Endothelial cell of umbilical vein (primary cell): ENCODE data around the gene CYBB. TPM values are rescaled to one million over a fixed set of nuclear protein-coding genes. Genes with fewer than 3 reads are reported as not detected.

Source experiments
- BruUV-seq: library from RNA; stranded (reverse); fragments of 400-500 nt; replicated peaks from 2 replicates; lab custom pipeline; 2021; lab: Mats Ljungman, UMichigan
- CTCF ChIA-PET: fragments of 300-600, 350-600 bp; sonication (Branson Sonifier 250); formaldehyde crosslinking; loops from one replicate; lab custom pipeline; 2021; ENCODE audit warnings: antibody characterized with exemption, inconsistent platforms; lab: Charles Lee
- POLR2A ChIA-PET: fragments of 300-600, 350-600 bp; sonication (Branson Sonifier 250); formaldehyde crosslinking; loops from one replicate; lab custom pipeline; 2021; ENCODE audit warnings: antibody characterized with exemption, inconsistent platforms; lab: Charles Lee
- DNase-seq: peaks from one replicate; pipeline ENCODE4 v3.0.0-alpha.2; 2011; ENCODE audit warnings: low read depth, low spot score
- FAIRE-seq: peaks from 2 replicates; lab custom pipeline; 2011; peaks lifted over from hg19 to GRCh38; lab: Jason Lieb, UNC
- H2AFZ ChIP-seq: 2 replicates; pipeline ENCODE4 v1.6.0; 2012; ENCODE audit warnings: low read depth, low read length, control low read depth, inconsistent platforms
- H3K27ac ChIP-seq: 2 replicates; pipeline ENCODE4 v1.5.1; 2011; ENCODE audit warnings: low read depth, mild to moderate bottlenecking, control low read depth, low read length, moderate library complexity; ENCODE audit not compliant: insufficient read depth
- H3K27me3 ChIP-seq, 2 experiments: 2 replicates each; pipeline versions ENCODE4 v1.6.0 to v1.6.1; 2011; ENCODE audit warnings: low read length in 2 of 2, mixed read lengths in 1 of 2; ENCODE audit not compliant: control insufficient read depth in 2 of 2, insufficient read depth in 2 of 2
- H3K36me3 ChIP-seq, 2 experiments: 2 replicates in 1 of 2; 3 replicates in 1 of 2; pipeline ENCODE4 v1.5.1; 2011; ENCODE audit warnings: low read length in 2 of 2, mild to moderate bottlenecking in 1 of 2, moderate library complexity in 1 of 2; ENCODE audit not compliant: control insufficient read depth in 2 of 2, insufficient read depth in 2 of 2; ENCODE audit errors: extremely low read depth in 1 of 2
- H3K4me1 ChIP-seq: 3 replicates; pipeline ENCODE4 v1.5.1; 2011; ENCODE audit warnings: mild to moderate bottlenecking, low read length; ENCODE audit not compliant: control insufficient read depth, insufficient read depth; ENCODE audit errors: extremely low read depth
- H3K4me2 ChIP-seq: 2 replicates; pipeline ENCODE4 v1.6.1; 2011; ENCODE audit warnings: low read length, control low read depth, mixed read lengths; ENCODE audit not compliant: insufficient read depth
- H3K4me3 ChIP-seq, 3 experiments: fragments of 200-600 bp in 1 of 3; sonication (generic), shearing (Covaris generic) in 1 of 3; replicated peaks in 1 of 3; 2 replicates each; pipeline ENCODE4 v1.5.1; 2011 to 2016; ENCODE audit warnings: control low read depth in 3 of 3, low read length in 3 of 3, mild to moderate bottlenecking in 2 of 3, inconsistent platforms in 1 of 3, low read depth in 1 of 3, moderate library complexity in 1 of 3; ENCODE audit not compliant: insufficient read depth in 1 of 3
- H3K79me2 ChIP-seq: 2 replicates; pipeline ENCODE4 v1.6.0; 2012; ENCODE audit warnings: low read length, inconsistent platforms; ENCODE audit not compliant: control insufficient read depth, insufficient read depth
- H3K9ac ChIP-seq: replicated peaks from 2 replicates; pipeline ENCODE3; 2011; ENCODE audit warnings: low read length, control low read depth; ENCODE audit not compliant: insufficient read depth; ENCODE audit errors: extremely low read depth
- H3K9me1 ChIP-seq: replicated peaks from 3 replicates; pipeline ENCODE4 v1.6.0; 2011; ENCODE audit warnings: mild to moderate bottlenecking, low read length; ENCODE audit not compliant: control insufficient read depth, insufficient read depth; ENCODE audit errors: extremely low read depth
- H3K9me3 ChIP-seq: replicated peaks from 2 replicates; pipeline ENCODE4 v1.5.1; 2012; ENCODE audit warnings: low read length, inconsistent platforms; ENCODE audit not compliant: control insufficient read depth, insufficient read depth
- H4K20me1 ChIP-seq: replicated peaks from 2 replicates; pipeline ENCODE3; 2011; ENCODE audit warnings: mild to moderate bottlenecking, low read length; ENCODE audit not compliant: control insufficient read depth, insufficient read depth; ENCODE audit errors: extremely low read depth
- CTCF ChIP-seq, 2 donors: IDR thresholded peaks; 1 replicate in 1 of 2; 2 replicates in 1 of 2; pipeline ENCODE4 v1.5.1; 2011; ENCODE audit warnings: low read length in 2 of 2, mild to moderate bottlenecking in 2 of 2, moderate library complexity in 2 of 2, control low read depth in 1 of 2, inconsistent platforms in 1 of 2, low read depth in 1 of 2; ENCODE audit not compliant: insufficient read depth in 1 of 2; ENCODE audit errors: extremely low read depth in 1 of 2
- EZH2 ChIP-seq: IDR thresholded peaks from 2 replicates; pipeline ENCODE4 v1.6.1; 2012; ENCODE audit warnings: borderline replicate concordance, low read depth, mild to moderate bottlenecking, moderate library complexity, low read length, inconsistent platforms; ENCODE audit not compliant: severe bottlenecking
- FOS ChIP-seq: IDR thresholded peaks from 2 replicates; pipeline ENCODE4 v1.6.1; 2011; ENCODE audit warnings: mild to moderate bottlenecking, low read length, moderate library complexity, borderline replicate concordance; ENCODE audit not compliant: insufficient read depth
- GATA2 ChIP-seq: IDR thresholded peaks from 2 replicates; pipeline ENCODE4 v1.7.0; 2011; ENCODE audit warnings: low read depth, mild to moderate bottlenecking, moderate library complexity, mixed read lengths, low read length; ENCODE audit not compliant: insufficient read length, insufficient read depth
- JUN ChIP-seq: IDR thresholded peaks from 2 replicates; pipeline ENCODE4 v1.6.1; 2011; ENCODE audit warnings: borderline replicate concordance, low read depth; ENCODE audit not compliant: insufficient read length, insufficient read depth
- MAX ChIP-seq: IDR thresholded peaks from 2 replicates; pipeline ENCODE4 v1.6.1; 2011; ENCODE audit not compliant: insufficient read depth, insufficient read length
- MYC ChIP-seq: IDR thresholded peaks from one replicate; pipeline ENCODE4 v1.6.1; 2011; ENCODE audit warnings: mild to moderate bottlenecking, low read depth, low read length
- POLR2A ChIP-seq: IDR thresholded peaks from 2 replicates; pipeline ENCODE4 v1.6.1; 2012; ENCODE audit warnings: low read depth, mild to moderate bottlenecking, control low read depth, low read length
- POLR2AphosphoS5 ChIP-seq: IDR thresholded peaks from 2 replicates; pipeline ENCODE4 v1.6.1; 2012; ENCODE audit warnings: low read depth, mild to moderate bottlenecking, control low read depth, low read length, moderate library complexity; ENCODE audit not compliant: insufficient read depth
- dilution Hi-C: fragments of 300-500 bp; cut with MboI; formaldehyde crosslinking; loops from one replicate; pipeline ENCODE4 v1.15.0; 2019; ENCODE audit warnings: low sequenced_read_pairs; ENCODE audit not compliant: extremely low pct_ligation_motif_present
- intact Hi-C: fragments of 100-400 bp; cut with micrococcal nuclease; formaldehyde crosslinking; loops from one replicate; pipeline ENCODE4 v1.10.0; 2022
- polyA plus RNA-seq, 4 experiments: library from polyadenylated mRNA; depleted of rRNA in 3 of 4; stranded (reverse) in 3 of 4; unstranded in 1 of 4; fragments of >200 nt; gene quantifications; 2 replicates each; pipeline versions ENCODE4 v1.2.1 to v1.2.3, GENCODE V29; 2011 to 2012; ENCODE audit warnings: missing spikeins in 1 of 4
- total RNA-seq: library from RNA; stranded (reverse); gene quantifications from 2 replicates; pipeline ENCODE4 v1.2.3, GENCODE V29; 2021

The CYBB gene
- total and polyA plus RNA-seq, 2 donors (not counting 3 experiments of a cell fraction or from before 2014, with no cell fraction given): not detected

DNA sequence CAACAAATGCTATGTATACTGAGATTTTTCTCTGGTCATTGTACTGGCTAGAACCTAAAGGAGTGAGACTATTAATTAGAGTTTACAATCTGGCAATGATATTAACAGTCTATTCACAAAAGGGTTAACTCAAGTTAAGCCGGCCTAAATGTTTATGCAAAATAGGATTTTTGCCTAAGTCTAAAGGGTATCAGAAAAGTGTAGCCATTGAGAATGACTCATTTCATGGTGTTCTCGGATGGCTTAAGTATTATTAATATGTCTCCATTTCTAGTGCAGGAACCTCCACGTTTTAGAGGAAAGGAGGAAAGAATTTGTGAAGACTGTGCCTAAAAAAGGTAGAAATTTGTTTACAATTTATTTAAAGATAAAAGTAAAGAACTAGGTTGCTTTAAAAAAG lies 37.7 kb downstream of the CYBB start:
- BruUV-seq: no TSS peak
- no peaks in the 10 kb centered on the region for H3K4me1 ChIP-seq
- H3K79me2 ChIP-seq: no peaks in the 10 kb centered on the region
- peaks cover 0 to 6% of the 10 kb centered on the region in 2 experiments for H3K27me3 ChIP-seq
- no peaks in the 10 kb centered on the region for H4K20me1 ChIP-seq
- H3K36me3 ChIP-seq: no peaks in the 10 kb centered on the region
- H2AFZ ChIP-seq: no peak overlapping the region
- CTCF ChIA-PET: interaction anchor here (1.2 kb wide), 1 partner anchor 72 kb away, joined by 4 read pairs; no protein-coding TSS in a partner anchor
- no peaks in the 10 kb centered on the region for H3K9me1 ChIP-seq
- dilution Hi-C loops: no loop called here
- H3K4me3 ChIP-seq: no peak overlapping the region
- H3K27ac ChIP-seq: no peak overlapping the region
- POLR2A ChIA-PET: no interaction called here
- TF ChIP-seq EZH2: no peak
- no peak for TF ChIP-seq MAX
- no peak for TF ChIP-seq FOS
- no peak for TF ChIP-seq POLR2A
- no peak for TF ChIP-seq CTCF (IDR thresholded peaks at IDR 0.05; ENCODE audit: extremely low read depth in 1 of 2, insufficient read depth in 1 of 2, low read depth in 1 of 2, low read length in 2 of 2)
- no peak for TF ChIP-seq GATA2
- no peak for TF ChIP-seq JUN
- TF ChIP-seq MYC: no peak
- no peak for TF ChIP-seq POLR2AphosphoS5
- H3K4me2 ChIP-seq: no peak overlapping the region
- no peaks in the 10 kb centered on the region for H3K9me3 ChIP-seq
- DNase-seq (no peak), FAIRE-seq (no peak)
- no peak overlapping the region for H3K9ac ChIP-seq
- intact Hi-C loops: no loop called here
